GM18951 (cell line): Measurements from ENCODE around the gene NRSN2.

Source experiments
- POLR2A ChIP-seq: IDR thresholded peaks from 4 replicates; pipeline ENCODE4 v1.6.1; 2011; ENCODE audit warnings: mild to moderate bottlenecking; ENCODE audit not compliant: insufficient read length, insufficient read depth; ENCODE audit errors: extremely low read depth
- in situ Hi-C: fragments of 300-500 bp; cut with MboI; formaldehyde crosslinking; loops from one replicate; pipeline ENCODE4 v1.12.0; 2022; ENCODE audit warnings: low sequenced_read_pairs, mixed read lengths, inconsistent platforms; ENCODE audit not compliant: unreplicated experiment

NRSN2 gene, protein sequence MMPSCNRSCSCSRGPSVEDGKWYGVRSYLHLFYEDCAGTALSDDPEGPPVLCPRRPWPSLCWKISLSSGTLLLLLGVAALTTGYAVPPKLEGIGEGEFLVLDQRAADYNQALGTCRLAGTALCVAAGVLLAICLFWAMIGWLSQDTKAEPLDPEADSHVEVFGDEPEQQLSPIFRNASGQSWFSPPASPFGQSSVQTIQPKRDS

DNA sequence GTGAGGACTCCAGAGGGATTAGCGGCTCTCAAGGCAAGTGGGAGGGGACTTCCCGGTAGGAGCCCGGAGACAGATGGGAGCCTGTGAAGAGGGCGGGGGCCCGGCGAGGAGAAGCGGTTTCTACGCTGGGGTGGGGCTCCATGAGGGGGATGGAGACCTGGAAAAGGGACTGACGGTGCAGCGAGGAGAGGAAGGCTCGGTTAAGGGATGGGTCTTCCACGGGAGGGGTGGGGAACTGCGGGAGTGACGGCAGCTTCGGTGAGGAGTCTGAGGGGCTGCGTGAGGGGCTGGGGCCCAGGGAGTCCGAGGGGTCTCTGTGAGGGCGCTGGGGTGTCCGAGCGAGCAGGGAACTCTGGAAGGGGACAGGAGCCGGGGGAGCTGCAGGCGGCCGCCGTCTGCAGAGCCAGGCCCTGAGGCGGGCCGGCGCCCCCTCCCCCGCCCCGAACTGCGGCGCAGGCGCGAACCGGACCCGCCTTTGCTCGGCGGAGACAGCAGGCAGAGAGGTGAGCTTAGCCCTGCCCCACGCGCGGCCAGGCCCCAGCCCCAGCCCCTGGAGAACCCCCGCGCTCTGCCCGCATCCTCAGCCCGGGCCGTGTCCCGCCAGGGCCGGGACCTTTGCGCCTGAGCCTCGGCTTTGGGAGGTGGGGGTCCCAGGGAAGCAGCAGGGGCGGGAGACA, at the start of gene NRSN2:
Gene NRSN2 (plus strand): TSS at position 472 of the 677 bp plus-strand sequence. CDS start 2,533 bp downstream, outside the sequence.
- in situ Hi-C loops, result no loop called here
- peak; percentile 30 for TF ChIP-seq POLR2A

DNA sequence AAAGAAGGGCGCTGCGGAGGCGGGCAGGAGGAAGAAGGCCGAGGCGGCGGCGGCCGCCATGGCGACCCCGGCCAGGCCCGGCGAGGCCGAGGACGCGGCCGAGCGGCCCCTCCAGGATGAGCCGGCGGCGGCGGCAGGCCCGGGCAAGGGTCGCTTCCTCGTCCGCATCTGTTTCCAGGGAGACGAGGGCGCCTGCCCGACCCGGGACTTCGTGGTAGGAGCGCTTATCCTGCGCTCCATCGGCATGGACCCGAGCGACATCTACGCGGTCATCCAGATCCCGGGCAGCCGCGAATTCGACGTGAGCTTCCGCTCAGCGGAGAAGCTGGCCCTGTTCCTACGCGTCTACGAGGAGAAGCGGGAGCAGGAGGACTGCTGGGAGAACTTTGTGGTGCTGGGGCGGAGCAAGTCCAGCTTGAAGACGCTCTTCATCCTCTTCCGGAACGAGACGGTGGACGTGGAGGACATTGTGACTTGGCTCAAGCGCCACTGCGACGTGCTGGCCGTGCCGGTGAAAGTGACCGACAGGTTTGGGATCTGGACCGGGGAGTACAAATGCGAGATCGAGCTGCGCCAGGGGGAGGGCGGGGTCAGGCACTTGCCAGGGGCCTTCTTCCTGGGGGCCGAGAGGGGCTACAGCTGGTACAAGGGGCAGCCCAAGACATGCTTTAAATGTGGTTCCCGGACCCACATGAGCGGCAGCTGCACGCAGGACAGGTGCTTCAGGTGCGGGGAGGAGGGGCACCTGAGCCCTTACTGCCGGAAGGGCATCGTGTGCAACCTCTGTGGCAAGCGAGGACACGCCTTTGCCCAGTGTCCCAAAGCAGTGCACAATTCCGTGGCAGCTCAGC, 48.8 kb upstream of the NRSN2 start:
- peak; percentile 61 for TF ChIP-seq POLR2A

DNA sequence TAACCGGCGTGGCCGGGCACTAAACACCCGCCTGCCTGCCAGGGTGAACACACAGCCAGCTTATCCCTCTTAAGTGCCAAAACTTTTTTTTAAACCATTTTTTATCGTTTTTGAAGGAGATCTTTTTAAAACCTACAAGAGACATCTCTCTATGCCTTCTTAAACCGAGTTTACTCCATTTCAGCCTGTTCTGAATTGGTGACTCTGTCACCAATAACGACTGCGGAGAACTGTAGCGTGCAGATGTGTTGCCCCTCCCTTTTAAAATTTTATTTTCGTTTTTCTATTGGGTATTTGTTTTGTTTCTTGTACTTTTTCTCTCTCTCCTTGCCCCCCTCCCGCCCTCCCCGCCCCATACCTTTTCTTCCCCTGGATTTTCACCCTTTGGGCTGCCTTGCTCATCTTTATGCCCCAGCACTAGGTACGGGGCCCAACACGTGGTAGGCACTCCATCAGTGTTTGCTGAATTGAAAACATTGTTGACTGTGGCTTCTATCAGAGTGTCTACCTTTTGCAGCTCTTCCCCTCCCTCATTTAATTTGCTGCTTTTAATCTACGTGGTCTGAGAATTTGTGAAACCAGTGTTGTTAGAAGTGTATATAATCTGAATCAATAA, 48.0 kb upstream of the NRSN2 start:
- no peak for TF ChIP-seq POLR2A
- in situ Hi-C loops, result no loop called here

More for the DNA sequence above, 48.8 kb upstream of the NRSN2 start:
- in situ Hi-C loops, result no loop called here

DNA sequence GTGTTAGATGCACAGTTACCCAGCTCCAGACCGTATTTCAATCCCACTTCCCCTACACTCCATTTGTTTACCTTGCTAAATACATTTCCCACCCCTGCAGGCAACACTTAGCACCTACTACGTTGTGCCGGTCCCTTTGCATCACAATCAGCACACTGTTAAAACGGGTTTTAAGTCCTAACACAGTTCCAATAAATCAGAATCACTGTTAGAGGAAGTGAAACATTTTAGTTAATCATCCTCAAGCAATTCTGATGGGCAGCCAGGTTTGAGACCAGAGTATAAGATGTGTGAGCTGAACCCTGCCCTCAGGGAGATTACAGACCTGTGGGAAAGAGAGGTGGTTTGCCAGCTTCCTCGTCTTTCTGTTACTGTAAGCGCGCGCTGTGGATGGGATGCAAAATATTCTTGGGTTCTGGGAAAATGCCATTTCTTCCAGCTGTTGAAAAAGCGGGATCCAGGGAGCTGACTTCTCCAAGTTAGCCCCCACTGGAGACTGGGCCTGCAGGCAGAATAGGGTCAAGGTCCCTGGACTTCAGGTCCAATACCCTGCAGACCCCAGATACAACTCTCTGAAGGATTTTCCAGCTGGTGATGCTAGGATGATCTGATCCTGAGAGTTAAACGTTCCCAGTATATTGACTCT, 46.4 kb upstream of the NRSN2 start:
- peak; percentile 29 for TF ChIP-seq POLR2A
- in situ Hi-C loops, result no loop called here

DNA sequence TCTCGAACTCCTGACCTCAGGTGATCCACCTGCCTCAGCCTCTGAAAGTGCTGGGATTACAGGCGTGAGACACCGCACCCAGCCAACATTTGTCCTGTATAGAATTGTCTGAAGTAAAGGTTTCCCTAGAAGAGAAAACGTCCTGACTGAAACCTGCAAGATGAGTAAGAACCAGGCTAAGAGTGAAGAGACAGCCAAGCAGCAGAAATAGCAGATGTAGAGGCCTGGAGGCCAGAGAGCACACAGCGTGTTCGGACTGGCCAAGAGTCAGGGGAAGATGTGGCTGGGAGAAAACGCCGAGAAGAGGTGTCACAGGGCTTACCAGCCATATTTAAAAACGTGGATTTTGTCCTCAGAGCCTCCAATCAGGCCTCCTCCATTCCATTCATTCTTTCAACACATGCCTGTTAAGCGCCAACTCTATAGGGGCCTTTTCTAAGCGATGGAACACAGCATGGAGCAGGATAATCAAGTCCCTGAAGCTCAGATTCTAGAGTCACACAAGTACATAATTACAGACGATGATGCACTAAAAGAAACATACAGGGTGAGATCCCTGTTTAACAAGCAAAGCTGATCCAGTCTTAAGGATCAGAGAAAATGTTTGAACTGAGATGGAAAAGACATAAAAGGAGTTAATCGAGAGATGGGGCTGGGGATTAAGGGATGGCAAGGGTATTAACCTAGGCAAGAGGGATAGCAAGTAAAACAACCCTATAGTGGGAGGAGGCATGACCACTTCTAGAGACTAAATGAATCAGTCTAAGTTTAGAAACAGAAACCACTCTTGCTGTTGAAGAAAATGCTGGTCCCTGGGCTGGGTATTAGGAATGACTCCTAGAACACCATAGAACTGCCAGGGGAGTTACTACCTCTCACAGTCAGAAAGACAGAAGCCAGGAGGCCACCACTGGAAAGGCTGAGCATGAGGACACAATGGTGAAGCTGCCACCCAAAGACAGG, 44.7 kb upstream of the NRSN2 start:
- no peak for TF ChIP-seq POLR2A
- in situ Hi-C loops, result no loop called here

DNA sequence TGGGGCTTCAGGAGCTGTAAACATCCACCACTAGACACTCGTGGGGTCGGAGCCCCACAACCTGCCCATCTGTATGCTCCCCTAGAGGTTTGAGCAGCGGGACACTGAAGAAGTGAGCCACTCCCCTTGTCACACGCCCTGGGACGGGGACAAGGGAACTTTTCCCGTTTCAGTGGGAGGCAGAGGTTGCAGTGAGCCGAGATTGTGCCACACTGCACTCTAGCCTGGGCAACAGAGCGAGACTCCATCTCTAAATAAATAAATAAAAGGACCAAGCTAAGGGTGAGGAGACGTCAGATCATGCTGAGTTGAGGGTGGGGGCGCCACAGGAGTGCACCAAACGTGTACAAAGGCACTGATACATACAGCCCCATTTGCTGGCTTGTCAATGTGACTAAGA, 41.2 kb upstream of the NRSN2 start:
- TF ChIP-seq POLR2A, result no peak
- in situ Hi-C loops, result no loop called here

DNA sequence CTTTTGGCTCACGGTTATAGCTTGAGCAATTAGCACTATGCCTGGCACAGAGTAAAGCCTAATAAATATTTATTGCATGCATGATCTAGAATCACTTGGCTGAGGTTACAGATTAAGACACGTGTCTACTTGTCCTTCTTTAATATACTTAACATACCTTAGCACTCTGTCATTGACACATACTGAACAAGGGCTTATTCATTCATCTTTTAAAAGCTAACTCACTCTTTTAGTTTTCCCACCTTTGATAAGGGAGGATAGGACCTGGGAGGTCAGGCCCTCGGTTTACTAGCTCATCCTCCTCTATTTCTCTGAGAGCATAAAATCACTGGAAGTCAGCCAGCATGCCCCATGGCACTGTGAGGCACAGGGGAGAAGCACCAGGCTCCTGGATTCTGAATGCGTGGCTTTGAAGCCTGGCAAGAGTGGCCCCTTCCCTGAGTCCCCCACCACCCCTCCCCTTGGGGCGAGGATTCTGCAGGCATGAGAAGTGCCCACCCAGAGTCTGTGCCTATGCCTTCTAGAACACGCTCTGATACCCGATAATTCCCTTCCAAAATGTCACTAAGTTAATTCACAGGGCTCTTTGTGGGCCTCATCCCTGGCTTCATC, 38.4 kb upstream of the NRSN2 start:
- in situ Hi-C loops, result no loop called here
- no peak for TF ChIP-seq POLR2A

DNA sequence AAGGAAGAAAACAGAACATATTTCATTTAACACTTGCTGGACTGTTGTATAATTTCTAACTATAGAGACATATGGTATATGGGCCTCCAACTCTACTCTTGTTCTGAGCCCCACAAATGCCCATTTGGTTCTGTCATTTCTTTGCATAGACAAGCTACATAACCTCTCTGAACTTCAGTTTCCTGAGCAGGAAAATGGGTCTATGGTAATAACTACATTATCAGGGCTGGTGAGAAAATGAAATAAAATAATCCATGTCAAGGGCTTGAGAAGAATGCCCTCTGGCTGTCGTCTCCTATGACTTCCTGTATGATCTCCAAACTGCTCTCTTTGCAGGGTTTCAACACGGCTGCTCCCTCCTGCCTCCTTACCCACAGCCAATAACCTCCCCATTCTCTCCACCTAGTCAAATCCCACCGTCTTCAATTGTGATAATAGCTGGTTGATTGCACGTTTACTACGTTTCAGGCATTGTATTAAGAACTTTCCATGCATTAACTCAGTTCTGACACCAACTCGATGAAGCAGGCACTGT, 37.5 kb upstream of the NRSN2 start:
- in situ Hi-C loops, result no loop called here
- no peak for TF ChIP-seq POLR2A

DNA sequence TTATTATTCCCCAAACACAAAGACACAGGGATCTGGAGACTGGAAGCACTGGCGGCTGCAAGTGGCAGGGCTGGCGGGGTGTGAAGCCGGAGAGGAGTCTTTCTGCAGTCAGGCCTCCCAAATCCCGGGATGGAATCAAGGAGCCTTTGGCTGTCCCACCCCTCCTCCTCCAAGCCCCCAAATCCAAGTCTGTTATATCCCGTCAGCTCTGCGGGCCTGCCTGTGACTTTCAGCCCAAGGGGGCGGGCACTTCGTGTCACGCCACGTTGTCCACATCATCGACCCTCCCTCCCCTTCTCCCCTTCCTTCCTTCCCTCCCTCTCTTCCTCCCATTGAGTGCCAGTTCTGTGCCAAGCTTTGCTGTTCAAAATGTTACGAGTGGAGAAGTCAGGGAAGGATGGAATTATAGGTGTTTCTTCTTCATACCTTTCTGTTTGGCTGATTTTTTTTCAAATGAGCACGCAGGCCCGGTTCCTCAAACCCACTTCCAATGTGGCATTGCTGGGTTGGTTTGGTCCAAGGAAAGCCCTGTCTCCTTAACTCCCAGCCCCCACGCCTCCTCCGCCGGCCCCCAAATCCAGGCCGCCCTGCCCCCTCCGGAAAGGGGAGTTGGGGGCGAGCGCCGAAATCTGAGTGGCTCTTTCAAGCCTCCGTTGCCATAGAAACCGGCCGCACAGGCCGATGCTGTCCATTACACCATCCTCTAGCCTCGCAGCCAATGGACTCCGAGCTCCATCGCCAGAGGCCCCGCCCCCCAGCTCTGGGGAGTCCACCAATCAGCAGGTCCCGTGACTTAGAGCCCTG, 36.9 kb upstream of the NRSN2 start:
- no peak for TF ChIP-seq POLR2A
- in situ Hi-C loops, result no loop called here

DNA sequence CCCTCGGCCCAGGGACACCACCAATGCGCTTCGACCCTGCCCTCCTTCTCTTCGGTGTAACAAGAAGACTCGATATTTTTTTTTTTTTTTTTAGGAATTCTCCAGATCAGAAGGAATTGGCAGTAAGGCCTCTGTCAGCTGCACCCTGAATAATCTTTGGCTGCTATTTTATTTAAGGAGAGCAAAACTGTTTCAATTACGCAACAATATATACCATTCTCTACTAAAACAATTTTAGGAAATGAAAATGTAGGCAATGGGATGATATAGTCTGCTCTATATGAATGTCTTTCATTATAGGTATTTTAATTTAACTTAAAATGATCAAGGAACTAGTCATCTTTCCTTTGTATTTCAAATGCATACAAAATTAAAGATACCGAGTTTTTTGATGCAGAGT, 36.3 kb upstream of the NRSN2 start:
- in situ Hi-C loops, result no loop called here

More for the DNA sequence above, 36.3 kb upstream of the NRSN2 start:
- TF ChIP-seq POLR2A, result no peak
